Measurements from ENCODE around the gene KCNE1.

DNA sequence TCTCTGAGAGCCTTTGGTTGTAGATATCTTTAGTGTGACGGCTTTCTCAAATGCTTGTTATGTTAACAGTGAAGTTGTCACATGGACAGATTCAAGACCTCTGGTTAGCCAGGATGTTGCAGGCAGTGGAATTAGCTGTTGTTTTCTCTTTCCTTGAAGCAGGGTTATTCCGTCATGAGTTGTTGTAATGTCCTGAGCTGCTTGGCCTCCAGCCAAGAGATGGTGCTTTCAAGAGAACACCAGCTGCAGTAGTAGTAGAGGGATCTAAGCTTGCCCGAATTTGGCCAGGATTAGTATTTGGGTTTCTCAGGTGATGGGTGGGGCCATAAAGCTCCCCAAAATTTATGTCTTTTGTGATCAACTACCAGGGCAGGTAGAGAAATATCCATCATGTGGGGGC lies 13.4 kb downstream of the KCNE1 start:
- TF ChIP-seq, protein P1, sequence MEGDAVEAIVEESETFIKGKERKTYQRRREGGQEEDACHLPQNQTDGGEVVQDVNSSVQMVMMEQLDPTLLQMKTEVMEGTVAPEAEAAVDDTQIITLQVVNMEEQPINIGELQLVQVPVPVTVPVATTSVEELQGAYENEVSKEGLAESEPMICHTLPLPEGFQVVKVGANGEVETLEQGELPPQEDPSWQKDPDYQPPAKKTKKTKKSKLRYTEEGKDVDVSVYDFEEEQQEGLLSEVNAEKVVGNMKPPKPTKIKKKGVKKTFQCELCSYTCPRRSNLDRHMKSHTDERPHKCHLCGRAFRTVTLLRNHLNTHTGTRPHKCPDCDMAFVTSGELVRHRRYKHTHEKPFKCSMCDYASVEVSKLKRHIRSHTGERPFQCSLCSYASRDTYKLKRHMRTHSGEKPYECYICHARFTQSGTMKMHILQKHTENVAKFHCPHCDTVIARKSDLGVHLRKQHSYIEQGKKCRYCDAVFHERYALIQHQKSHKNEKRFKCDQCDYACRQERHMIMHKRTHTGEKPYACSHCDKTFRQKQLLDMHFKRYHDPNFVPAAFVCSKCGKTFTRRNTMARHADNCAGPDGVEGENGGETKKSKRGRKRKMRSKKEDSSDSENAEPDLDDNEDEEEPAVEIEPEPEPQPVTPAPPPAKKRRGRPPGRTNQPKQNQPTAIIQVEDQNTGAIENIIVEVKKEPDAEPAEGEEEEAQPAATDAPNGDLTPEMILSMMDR (IDR thresholded peaks at IDR 0.05): no peak
- no peak for TF ChIP-seq POLR2A (IDR thresholded peaks at IDR 0.05)

Measured in right lobe of liver (tissue), 4 donors.